GM23338 (cell line): ENCODE results near the gene STK4. TPM values are rescaled to one million over a fixed set of nuclear protein-coding genes. Genes with fewer than 3 reads are reported as not detected.

Source experiments
- ATAC-seq: fragments of 200-7000 bp; cut with Tn5 transposase; 3 replicates; pipeline ENCODE4 v1.9.1; 2020
- DNase-seq: peaks from one replicate; pipeline ENCODE4 v3.0.0-alpha.2; 2015; ENCODE audit warnings: low spot score
- H2AFZ ChIP-seq: fragments of 200-600 bp; sonication (generic); 2 replicates; pipeline ENCODE4 v1.8.0; 2016; ENCODE audit warnings: antibody characterized with exemption, mild to moderate bottlenecking, moderate library complexity
- H3F3A ChIP-seq: fragments of 200-600 bp; sonication (generic); replicated peaks from 2 replicates; pipeline ENCODE4 v1.8.0; 2017; ENCODE audit warnings: antibody characterized with exemption, mixed run types, low read depth
- H3K27ac ChIP-seq: fragments of 200-600 bp; sonication (generic); 2 replicates; pipeline ENCODE4 v1.6.1; 2016; ENCODE audit warnings: low read depth
- H3K27me3 ChIP-seq: fragments of 200-600 bp; sonication (generic); 2 replicates; pipeline ENCODE4 v1.8.0; 2016; ENCODE audit warnings: mild to moderate bottlenecking, mixed run types, moderate library complexity; ENCODE audit not compliant: insufficient read depth
- H3K36me3 ChIP-seq: fragments of 200-600 bp; sonication (generic); 2 replicates; pipeline ENCODE4 v1.8.0; 2016; ENCODE audit warnings: mild to moderate bottlenecking; ENCODE audit not compliant: insufficient read depth
- H3K4me1 ChIP-seq: fragments of 200-600 bp; sonication (generic); 2 replicates; pipeline ENCODE4 v1.8.0; 2016; ENCODE audit warnings: mild to moderate bottlenecking, moderate library complexity; ENCODE audit not compliant: insufficient read depth
- H3K4me2 ChIP-seq: fragments of 200-600 bp; sonication (generic); 2 replicates; pipeline ENCODE4 v1.7.1; 2017; ENCODE audit warnings: mixed run types
- H3K4me3 ChIP-seq: fragments of 200-600 bp; sonication (generic); 2 replicates; pipeline ENCODE4 v1.6.1; 2016; ENCODE audit warnings: mixed run types
- H3K79me2 ChIP-seq: fragments of 200-600 bp; sonication (generic); replicated peaks from 2 replicates; pipeline ENCODE4 v1.8.0; 2017; ENCODE audit warnings: mild to moderate bottlenecking; ENCODE audit not compliant: insufficient read depth
- H3K9me2 ChIP-seq: fragments of 200-600 bp; sonication (generic); 2 replicates; pipeline ENCODE4 v1.8.0; 2017; ENCODE audit not compliant: insufficient read depth
- H4K20me1 ChIP-seq: fragments of 200-600 bp; sonication (generic); replicated peaks from 2 replicates; pipeline ENCODE4 v1.8.0; 2017; ENCODE audit warnings: mild to moderate bottlenecking; ENCODE audit not compliant: insufficient read depth
- H3K27ac Mint-ChIP-seq: 2 replicates; pipeline ENCODE4 v1.8.0; 2020; ENCODE audit warnings: inconsistent platforms, mild to moderate bottlenecking, moderate library complexity, mixed read lengths
- H3K27me3 Mint-ChIP-seq: 3 replicates; pipeline ENCODE4 v1.8.0; 2022; ENCODE audit warnings: low read depth, mild to moderate bottlenecking, moderate library complexity, mixed read lengths, inconsistent platforms; ENCODE audit not compliant: insufficient read depth, poor library complexity
- H3K36me3 Mint-ChIP-seq: 3 replicates; pipeline ENCODE4 v1.8.0; 2021; ENCODE audit warnings: low read depth, mild to moderate bottlenecking, inconsistent platforms, moderate library complexity, mixed read lengths
- H3K4me1 Mint-ChIP-seq: 3 replicates; pipeline ENCODE4 v1.8.0; 2020; ENCODE audit warnings: mild to moderate bottlenecking, inconsistent platforms, mixed read lengths
- H3K4me3 Mint-ChIP-seq: 3 replicates; pipeline ENCODE4 v1.8.0; 2021; ENCODE audit warnings: moderate library complexity, mild to moderate bottlenecking, inconsistent platforms, mixed read lengths
- H3K9me3 Mint-ChIP-seq: 3 replicates; pipeline ENCODE4 v1.8.0; 2020; ENCODE audit warnings: moderate library complexity, mild to moderate bottlenecking, inconsistent platforms, mixed read lengths
- EZH2phosphoT487 ChIP-seq: fragments of 200-600 bp; sonication (generic); IDR thresholded peaks from one replicate; pipeline ENCODE4 v1.8.1; 2018; ENCODE audit warnings: antibody characterized with exemption; ENCODE audit not compliant: unreplicated experiment
- JUNB ChIP-seq: IDR thresholded peaks from one replicate; pipeline ENCODE4 v1.6.1; 2016; ENCODE audit warnings: antibody characterized with exemption; ENCODE audit not compliant: unreplicated experiment
- STAT1 ChIP-seq: IDR thresholded peaks from one replicate; pipeline ENCODE4 v1.6.1; 2016; ENCODE audit warnings: antibody characterized with exemption; ENCODE audit not compliant: unreplicated experiment
- polyA plus RNA-seq: library from polyadenylated mRNA; unstranded; fragments of >200 nt; fragmentation: Nextera tagmentation; extraction: Ambion mirVana; gene quantifications from 2 replicates; pipeline ENCODE4 v1.2.1, GENCODE V29; 2016
- total RNA-seq: library from RNA; depleted of rRNA; stranded (reverse); fragments of >200 nt; shearing (Covaris generic); gene quantifications from 2 replicates; pipeline ENCODE4 v1.2.3, GENCODE V29; 2014
- TF ChIP-seq, protein P1 (sequence below): IDR thresholded peaks from one replicate; pipeline ENCODE4 v1.6.1; 2018; ENCODE audit warnings: antibody characterized with exemption; ENCODE audit not compliant: unreplicated experiment
- TF ChIP-seq, protein P2 (sequence below), 2 experiments: fragments of 200-600 bp in 1 of 2; sonication (generic) in 1 of 2; conservative IDR thresholded peaks; 2 replicates each; pipeline versions ENCODE4 v1.5.1 to v1.6.1; 2016 to 2017; ENCODE audit warnings: antibody characterized with exemption in 2 of 2, low read depth in 2 of 2, mild to moderate bottlenecking in 2 of 2, moderate library complexity in 1 of 2

The STK4 gene
- total and polyA plus RNA-seq, 2 experiments from 2014 or later = 37.7 to 58.7 TPM

DNA sequence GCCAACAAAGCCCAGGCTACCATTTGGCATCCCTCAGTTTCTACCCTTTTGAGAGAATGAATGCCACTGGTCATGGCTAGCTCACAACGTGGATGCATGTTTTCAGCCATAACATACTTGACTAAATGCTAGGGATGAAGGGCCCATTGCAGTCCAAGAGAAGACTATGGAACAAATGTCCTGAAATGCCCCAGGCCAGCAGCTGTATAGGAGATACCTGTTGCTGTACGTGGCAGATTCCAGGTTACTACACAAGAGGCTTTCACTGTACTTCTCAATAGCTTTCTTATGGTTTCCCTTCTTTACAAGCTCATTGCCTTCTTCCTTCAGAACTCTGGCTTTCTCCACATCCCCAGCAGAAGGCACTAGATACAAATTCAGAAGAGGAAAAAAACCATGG is 17.8 kb upstream of the STK4 start:
- no peak for TF ChIP-seq EZH2phosphoT487
- TF ChIP-seq, protein P1, sequence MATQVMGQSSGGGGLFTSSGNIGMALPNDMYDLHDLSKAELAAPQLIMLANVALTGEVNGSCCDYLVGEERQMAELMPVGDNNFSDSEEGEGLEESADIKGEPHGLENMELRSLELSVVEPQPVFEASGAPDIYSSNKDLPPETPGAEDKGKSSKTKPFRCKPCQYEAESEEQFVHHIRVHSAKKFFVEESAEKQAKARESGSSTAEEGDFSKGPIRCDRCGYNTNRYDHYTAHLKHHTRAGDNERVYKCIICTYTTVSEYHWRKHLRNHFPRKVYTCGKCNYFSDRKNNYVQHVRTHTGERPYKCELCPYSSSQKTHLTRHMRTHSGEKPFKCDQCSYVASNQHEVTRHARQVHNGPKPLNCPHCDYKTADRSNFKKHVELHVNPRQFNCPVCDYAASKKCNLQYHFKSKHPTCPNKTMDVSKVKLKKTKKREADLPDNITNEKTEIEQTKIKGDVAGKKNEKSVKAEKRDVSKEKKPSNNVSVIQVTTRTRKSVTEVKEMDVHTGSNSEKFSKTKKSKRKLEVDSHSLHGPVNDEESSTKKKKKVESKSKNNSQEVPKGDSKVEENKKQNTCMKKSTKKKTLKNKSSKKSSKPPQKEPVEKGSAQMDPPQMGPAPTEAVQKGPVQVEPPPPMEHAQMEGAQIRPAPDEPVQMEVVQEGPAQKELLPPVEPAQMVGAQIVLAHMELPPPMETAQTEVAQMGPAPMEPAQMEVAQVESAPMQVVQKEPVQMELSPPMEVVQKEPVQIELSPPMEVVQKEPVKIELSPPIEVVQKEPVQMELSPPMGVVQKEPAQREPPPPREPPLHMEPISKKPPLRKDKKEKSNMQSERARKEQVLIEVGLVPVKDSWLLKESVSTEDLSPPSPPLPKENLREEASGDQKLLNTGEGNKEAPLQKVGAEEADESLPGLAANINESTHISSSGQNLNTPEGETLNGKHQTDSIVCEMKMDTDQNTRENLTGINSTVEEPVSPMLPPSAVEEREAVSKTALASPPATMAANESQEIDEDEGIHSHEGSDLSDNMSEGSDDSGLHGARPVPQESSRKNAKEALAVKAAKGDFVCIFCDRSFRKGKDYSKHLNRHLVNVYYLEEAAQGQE = no peak
- no peak for TF ChIP-seq JUNB
- TF ChIP-seq STAT1 = no peak
- Histone ChIP-seq H2AFZ (no peak overlapping the region), H3K36me3 (peaks cover 43% of the 10 kb centered on the region)

DNA sequence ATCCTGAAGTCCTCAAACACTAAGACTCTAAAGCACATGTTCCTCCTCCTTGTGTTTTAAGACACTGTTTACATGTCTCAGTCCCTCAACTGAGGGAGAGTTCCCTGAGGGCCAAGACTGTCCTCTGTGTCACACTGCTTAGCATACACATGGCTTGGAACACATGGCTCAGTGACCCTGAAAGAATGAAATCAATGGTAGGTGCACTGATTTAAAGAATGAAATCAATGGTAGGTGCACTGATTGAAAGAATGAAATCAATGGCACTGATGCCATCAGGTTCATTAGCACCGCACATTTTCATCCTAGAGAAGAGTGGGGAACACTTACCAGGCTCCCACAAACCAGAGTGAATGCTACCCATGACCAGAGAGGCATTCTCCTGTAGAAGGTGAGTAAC is 15.9 kb upstream of the STK4 start:
- Histone ChIP-seq H4K20me1 (peaks cover 30% of the 10 kb centered on the region), H3K79me2 (no peaks in the 10 kb centered on the region)
- H3K36me3 Mint-ChIP-seq = peaks cover 80% of the 10 kb centered on the region

More for the DNA sequence above, 17.8 kb upstream of the STK4 start:
- peaks cover 27% of the 10 kb centered on the region for H4K20me1 ChIP-seq
- Mint-ChIP-seq H3K9me3 (no peaks in the 10 kb centered on the region), H3K27ac (no peak overlapping the region), H3K27me3 (no peaks in the 10 kb centered on the region), H3K4me3 (no peak overlapping the region), H3K4me1 (no peaks in the 10 kb centered on the region), H3K36me3 (peaks cover 78% of the 10 kb centered on the region)
- no peaks in the 10 kb centered on the region for H3K27me3 ChIP-seq
- H3K4me2 ChIP-seq = no peak overlapping the region
- H3K4me1 ChIP-seq = no peaks in the 10 kb centered on the region
- H3K79me2 ChIP-seq = no peaks in the 10 kb centered on the region
- H3F3A ChIP-seq = 0 out of 2 replicates have a peak, but pooled peaks cover 4% of the 10 kb centered on the region
- DNase-seq = no peak
- H3K4me3 ChIP-seq = no peak overlapping the region
- ATAC-seq = no peak
- no peaks in the 10 kb centered on the region for H3K9me2 ChIP-seq
- no peak overlapping the region for H3K27ac ChIP-seq

DNA sequence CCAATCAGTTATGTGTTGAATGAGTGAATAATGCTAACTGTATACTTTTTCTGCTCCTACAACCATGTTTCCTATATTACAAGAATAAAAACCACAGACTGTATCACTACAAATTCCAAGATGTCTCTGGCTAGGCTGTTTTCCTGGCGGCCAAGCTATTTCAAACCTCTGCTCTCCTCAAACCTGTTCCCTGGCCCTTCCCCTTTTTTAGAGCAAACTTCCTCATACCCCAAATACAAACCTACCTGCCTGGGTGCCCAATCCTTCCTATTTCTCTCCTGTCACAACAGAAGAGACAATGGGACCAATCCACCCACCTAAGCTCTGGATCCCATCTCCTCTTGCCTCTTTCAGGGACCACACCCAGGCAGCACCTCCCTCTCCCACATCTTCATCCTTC is 13.6 kb upstream of the STK4 start:
- H3K36me3 ChIP-seq = peaks cover 41% of the 10 kb centered on the region
- H3K4me2 ChIP-seq = no peak overlapping the region
- H4K20me1 ChIP-seq = peaks cover 18% of the 10 kb centered on the region
- no peaks in the 10 kb centered on the region for H3K9me2 ChIP-seq
- H2AFZ ChIP-seq = no peak overlapping the region
- ATAC-seq (no peak), DNase-seq (no peak)
- H3K27me3 ChIP-seq = no peaks in the 10 kb centered on the region
- Mint-ChIP-seq H3K9me3 (no peaks in the 10 kb centered on the region), H3K27ac (no peak overlapping the region), H3K36me3 (peaks cover 76% of the 10 kb centered on the region), H3K4me1 (no peaks in the 10 kb centered on the region), H3K4me3 (no peak overlapping the region), H3K27me3 (no peaks in the 10 kb centered on the region)
- no peak overlapping the region for H3K4me3 ChIP-seq
- no peaks in the 10 kb centered on the region for H3K4me1 ChIP-seq
- H3K79me2 ChIP-seq = peaks cover 8% of the 10 kb centered on the region; the same call in 1 of the 2 replicates
- no peak overlapping the region for H3K27ac ChIP-seq
- 0 out of 2 replicates have a peak, but pooled peaks cover 4% of the 10 kb centered on the region for H3F3A ChIP-seq
- no peak for TF ChIP-seq STAT1
- TF ChIP-seq, protein P2, sequence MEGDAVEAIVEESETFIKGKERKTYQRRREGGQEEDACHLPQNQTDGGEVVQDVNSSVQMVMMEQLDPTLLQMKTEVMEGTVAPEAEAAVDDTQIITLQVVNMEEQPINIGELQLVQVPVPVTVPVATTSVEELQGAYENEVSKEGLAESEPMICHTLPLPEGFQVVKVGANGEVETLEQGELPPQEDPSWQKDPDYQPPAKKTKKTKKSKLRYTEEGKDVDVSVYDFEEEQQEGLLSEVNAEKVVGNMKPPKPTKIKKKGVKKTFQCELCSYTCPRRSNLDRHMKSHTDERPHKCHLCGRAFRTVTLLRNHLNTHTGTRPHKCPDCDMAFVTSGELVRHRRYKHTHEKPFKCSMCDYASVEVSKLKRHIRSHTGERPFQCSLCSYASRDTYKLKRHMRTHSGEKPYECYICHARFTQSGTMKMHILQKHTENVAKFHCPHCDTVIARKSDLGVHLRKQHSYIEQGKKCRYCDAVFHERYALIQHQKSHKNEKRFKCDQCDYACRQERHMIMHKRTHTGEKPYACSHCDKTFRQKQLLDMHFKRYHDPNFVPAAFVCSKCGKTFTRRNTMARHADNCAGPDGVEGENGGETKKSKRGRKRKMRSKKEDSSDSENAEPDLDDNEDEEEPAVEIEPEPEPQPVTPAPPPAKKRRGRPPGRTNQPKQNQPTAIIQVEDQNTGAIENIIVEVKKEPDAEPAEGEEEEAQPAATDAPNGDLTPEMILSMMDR (conservative IDR thresholded peaks at IDR 0.05; ENCODE audit: low read depth in 2 of 2) = no peak
- no peak for TF ChIP-seq JUNB

More for the DNA sequence above, 15.9 kb upstream of the STK4 start:
- Histone ChIP-seq H3K9me2 (no peaks in the 10 kb centered on the region), H3K27ac (no peak overlapping the region), H2AFZ (no peak overlapping the region), H3K36me3 (peaks cover 44% of the 10 kb centered on the region), H3K4me1 (no peaks in the 10 kb centered on the region), H3F3A (0 out of 2 replicates have a peak, but pooled peaks cover 4% of the 10 kb centered on the region), H3K4me2 (no peak overlapping the region), H3K27me3 (no peaks in the 10 kb centered on the region), H3K4me3 (no peak overlapping the region)
- no peak for DNase-seq
- Mint-ChIP-seq H3K27ac (no peak overlapping the region), H3K27me3 (no peaks in the 10 kb centered on the region), H3K9me3 (no peaks in the 10 kb centered on the region), H3K4me1 (no peaks in the 10 kb centered on the region), H3K4me3 (no peak overlapping the region)
- no peak for ATAC-seq
- TF ChIP-seq JUNB (no peak), STAT1 (no peak)
